DOHH2 (cell line): Measurements from ENCODE around the gene HIPK4.

Source experiments
- H3F3A ChIP-seq: fragments of 200-600 bp; sonication (generic), shearing (Covaris generic); 2 replicates; pipeline ENCODE4 v1.6.0; 2016; ENCODE audit warnings: antibody characterized with exemption, mild to moderate bottlenecking; ENCODE audit not compliant: control insufficient read depth, insufficient read depth
- H3K27ac ChIP-seq: fragments of 200-600 bp; sonication (generic); 2 replicates; pipeline ENCODE4 v1.5.1; 2014; ENCODE audit warnings: low read depth, mild to moderate bottlenecking, low read length, moderate library complexity
- H3K27me3 ChIP-seq: fragments of 200-600 bp; sonication (generic); 2 replicates; pipeline ENCODE4 v1.6.1; 2014; ENCODE audit warnings: mild to moderate bottlenecking, low read length, mixed read lengths; ENCODE audit not compliant: control insufficient read depth
- H3K36me3 ChIP-seq: fragments of 200-600 bp; sonication (generic); 2 replicates; pipeline ENCODE4 v1.6.1; 2014; ENCODE audit warnings: mild to moderate bottlenecking, low read length, moderate library complexity, mixed read lengths; ENCODE audit not compliant: control insufficient read depth
- H3K4me1 ChIP-seq: fragments of 200-600 bp; sonication (generic); 2 replicates; pipeline ENCODE4 v1.6.1; 2014; ENCODE audit warnings: mild to moderate bottlenecking, low read length, mixed read lengths; ENCODE audit not compliant: control insufficient read depth
- H3K4me2 ChIP-seq: fragments of 200-600 bp; sonication (generic); 2 replicates; pipeline ENCODE4 v1.6.0; 2014; ENCODE audit warnings: mild to moderate bottlenecking, low read length, moderate library complexity
- H3K4me3 ChIP-seq: fragments of 200-600 bp; sonication (generic); 2 replicates; pipeline ENCODE4 v1.5.1; 2014; ENCODE audit warnings: mild to moderate bottlenecking, low read length, mixed read lengths
- H3K79me2 ChIP-seq: fragments of 200-600 bp; sonication (generic); 2 replicates; pipeline ENCODE4 v1.6.1; 2014; ENCODE audit warnings: mild to moderate bottlenecking, low read length, mixed read lengths; ENCODE audit not compliant: control insufficient read depth
- H3K9me2 ChIP-seq: fragments of 200-600 bp; sonication (generic); replicated peaks from 2 replicates; pipeline ENCODE4 v1.6.1; 2014; ENCODE audit warnings: mild to moderate bottlenecking, low read length, mixed read lengths; ENCODE audit not compliant: control insufficient read depth
- H3K9me3 ChIP-seq: fragments of 200-600 bp; sonication (generic); 2 replicates; pipeline ENCODE4 v1.6.1; 2014; ENCODE audit warnings: antibody characterized with exemption, low read length, mixed read lengths; ENCODE audit not compliant: control insufficient read depth, insufficient read depth
- H4K20me1 ChIP-seq: fragments of 200-600 bp; sonication (generic); 2 replicates; pipeline ENCODE4 v1.6.0; 2014; ENCODE audit warnings: low read depth, mild to moderate bottlenecking, antibody characterized with exemption, low read length, moderate library complexity; ENCODE audit not compliant: control insufficient read depth, insufficient read depth
- EZH2phosphoT487 ChIP-seq: fragments of 200-600 bp; sonication (generic); IDR thresholded peaks from 2 replicates; pipeline ENCODE4 v1.6.1; 2017; ENCODE audit warnings: borderline replicate concordance, mild to moderate bottlenecking, antibody characterized with exemption, low read length, moderate library complexity, mixed read lengths
- TF ChIP-seq, protein P1 (sequence below): fragments of 200-600 bp; sonication (generic); IDR thresholded peaks from one replicate; pipeline ENCODE4 v1.5.1; 2014; ENCODE audit warnings: antibody characterized with exemption, mild to moderate bottlenecking, low read depth, low read length; ENCODE audit not compliant: poor library complexity, severe bottlenecking

Gene HIPK4

DNA sequence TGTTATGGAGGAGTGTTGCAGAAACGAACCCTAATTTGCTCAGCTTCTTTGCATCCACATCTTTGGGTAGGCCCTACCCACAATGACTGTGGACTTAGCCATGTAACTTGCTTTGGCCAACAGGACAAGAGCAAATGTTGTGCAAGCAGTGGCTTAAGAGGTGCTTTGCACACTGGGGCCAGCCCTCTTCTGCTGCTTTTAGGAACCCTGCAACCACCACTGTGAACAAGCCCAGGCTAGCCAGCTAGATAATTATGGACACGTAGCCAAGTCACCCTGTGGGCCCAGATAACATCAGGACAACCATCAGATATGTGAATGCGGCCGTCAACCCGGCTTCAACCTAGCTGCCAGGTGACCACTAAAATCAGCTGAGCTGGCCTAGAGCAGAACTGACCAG lies 58.9 kb downstream of the HIPK4 start:
- H3F3A ChIP-seq: no peaks in the 10 kb centered on the region
- H3K36me3 ChIP-seq: peaks cover 64% of the 10 kb centered on the region
- H3K27me3 ChIP-seq: no peaks in the 10 kb centered on the region
- TF ChIP-seq EZH2phosphoT487: no peak
- TF ChIP-seq, protein P1, sequence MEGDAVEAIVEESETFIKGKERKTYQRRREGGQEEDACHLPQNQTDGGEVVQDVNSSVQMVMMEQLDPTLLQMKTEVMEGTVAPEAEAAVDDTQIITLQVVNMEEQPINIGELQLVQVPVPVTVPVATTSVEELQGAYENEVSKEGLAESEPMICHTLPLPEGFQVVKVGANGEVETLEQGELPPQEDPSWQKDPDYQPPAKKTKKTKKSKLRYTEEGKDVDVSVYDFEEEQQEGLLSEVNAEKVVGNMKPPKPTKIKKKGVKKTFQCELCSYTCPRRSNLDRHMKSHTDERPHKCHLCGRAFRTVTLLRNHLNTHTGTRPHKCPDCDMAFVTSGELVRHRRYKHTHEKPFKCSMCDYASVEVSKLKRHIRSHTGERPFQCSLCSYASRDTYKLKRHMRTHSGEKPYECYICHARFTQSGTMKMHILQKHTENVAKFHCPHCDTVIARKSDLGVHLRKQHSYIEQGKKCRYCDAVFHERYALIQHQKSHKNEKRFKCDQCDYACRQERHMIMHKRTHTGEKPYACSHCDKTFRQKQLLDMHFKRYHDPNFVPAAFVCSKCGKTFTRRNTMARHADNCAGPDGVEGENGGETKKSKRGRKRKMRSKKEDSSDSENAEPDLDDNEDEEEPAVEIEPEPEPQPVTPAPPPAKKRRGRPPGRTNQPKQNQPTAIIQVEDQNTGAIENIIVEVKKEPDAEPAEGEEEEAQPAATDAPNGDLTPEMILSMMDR: no peak
- H3K9me2 ChIP-seq: no peaks in the 10 kb centered on the region
- H4K20me1 ChIP-seq: no peaks in the 10 kb centered on the region
- H3K79me2 ChIP-seq: no peaks in the 10 kb centered on the region
- H3K4me2 ChIP-seq: no peak overlapping the region
- H3K4me1 ChIP-seq: no peaks in the 10 kb centered on the region
- no peak overlapping the region for H3K27ac ChIP-seq
- H3K4me3 ChIP-seq: no peak overlapping the region
- no peaks in the 10 kb centered on the region for H3K9me3 ChIP-seq
